HG02970 (cell line): ENCODE results near the gene ARHGAP4.

ENCODE experiments used
- ATAC-seq: cut with Tn5 transposase; IDR thresholded peaks from one replicate; pipeline ENCODE4 v1.9.1; 2021; ENCODE audit warnings: mild to moderate bottlenecking, moderate library complexity, moderate number of reproducible peaks; ENCODE audit not compliant: unreplicated experiment, low FRiP score

ARHGAP4 gene

GRCh38 chrX:153964105-153964504 is 38.0 kb upstream of the ARHGAP4 start:
- no peak for ATAC-seq

GRCh38 chrX:153963546-153963945 is 37.5 kb upstream of the ARHGAP4 start:
- no peak for ATAC-seq

DNA sequence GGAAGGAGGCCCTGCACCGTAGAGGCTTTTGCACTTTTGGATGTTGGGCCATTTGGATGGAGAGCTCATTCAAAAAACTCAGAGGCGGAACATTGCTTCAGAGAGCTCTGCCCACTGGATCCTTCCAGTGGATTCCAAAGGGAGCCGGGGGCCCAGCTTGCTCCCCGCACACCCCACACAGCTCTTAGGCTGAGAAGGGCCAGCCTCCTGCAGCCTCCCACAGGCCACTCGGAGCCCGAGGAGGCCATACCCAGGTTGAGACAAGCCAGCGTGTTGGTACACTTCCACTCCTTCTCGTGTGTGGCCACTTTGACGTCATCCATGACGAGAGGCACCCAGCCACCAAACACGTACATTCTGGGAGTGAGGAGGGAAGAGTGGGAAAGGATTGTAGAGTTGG is 35.2 kb upstream of the ARHGAP4 start:
- no peak for ATAC-seq

GRCh38 chrX:153960786-153961185 is 34.7 kb upstream of the ARHGAP4 start:
- no peak for ATAC-seq

DNA sequence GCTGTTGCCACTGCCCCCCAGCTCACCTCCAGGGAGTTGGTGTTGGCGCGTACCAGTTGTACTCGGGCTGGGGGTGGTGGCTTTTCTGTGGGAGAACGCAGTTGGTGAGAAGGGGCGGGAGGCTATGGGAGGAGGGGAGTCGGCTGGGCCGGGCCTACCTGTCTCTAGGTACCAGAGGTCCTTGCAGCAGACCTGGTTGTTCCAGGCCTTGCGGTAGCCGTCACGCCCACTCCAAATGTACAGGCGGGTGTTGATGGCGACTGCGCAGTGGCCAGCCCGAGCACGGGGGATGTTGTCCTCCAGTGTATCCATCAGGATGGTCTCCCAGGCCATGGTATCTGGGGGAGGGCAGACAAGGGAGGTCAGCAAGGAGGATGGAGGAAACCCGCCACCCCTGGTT is 34.0 kb upstream of the ARHGAP4 start:
- no peak for ATAC-seq

DNA sequence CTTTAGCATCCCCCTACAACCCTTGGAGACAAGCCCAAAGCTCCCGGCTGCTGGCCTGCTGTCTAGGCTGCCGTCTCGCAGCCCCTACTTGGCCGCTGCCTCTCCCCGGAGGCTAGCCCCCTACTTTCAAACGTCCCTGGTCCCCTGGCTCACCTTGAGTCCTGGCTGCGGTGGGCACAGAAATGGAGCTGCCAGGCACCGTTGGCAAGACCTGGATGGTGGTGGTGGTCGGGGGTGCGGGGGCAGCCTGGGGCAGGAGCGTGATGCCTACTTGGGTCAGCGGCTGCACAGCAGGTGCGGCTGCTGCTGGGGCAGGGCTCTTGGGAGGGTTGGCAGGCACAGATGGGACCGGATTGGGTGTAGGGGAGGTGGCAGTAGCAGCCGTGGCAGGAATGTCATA is 33.6 kb upstream of the ARHGAP4 start:
- ATAC-seq: no peak

DNA sequence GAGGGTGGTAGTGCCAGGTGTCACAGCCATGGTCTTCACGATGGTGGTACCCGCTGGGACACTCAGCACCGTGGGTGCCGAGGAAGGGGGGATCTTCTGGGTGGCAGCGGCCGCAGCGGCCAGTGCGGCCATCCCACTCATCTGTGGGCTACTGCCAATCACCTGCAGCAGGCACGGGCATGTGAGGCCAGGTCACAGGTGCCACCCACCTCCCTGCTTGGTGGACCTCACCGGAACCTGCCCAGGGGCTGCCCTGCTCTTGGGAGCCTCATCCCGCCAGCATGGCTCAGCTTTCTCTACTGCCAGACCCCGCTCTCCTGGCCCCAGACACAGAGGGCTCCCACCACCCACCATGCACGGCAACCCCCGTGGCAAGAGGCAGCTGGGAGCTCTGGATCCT is 32.5 kb upstream of the ARHGAP4 start:
- no peak for ATAC-seq

DNA sequence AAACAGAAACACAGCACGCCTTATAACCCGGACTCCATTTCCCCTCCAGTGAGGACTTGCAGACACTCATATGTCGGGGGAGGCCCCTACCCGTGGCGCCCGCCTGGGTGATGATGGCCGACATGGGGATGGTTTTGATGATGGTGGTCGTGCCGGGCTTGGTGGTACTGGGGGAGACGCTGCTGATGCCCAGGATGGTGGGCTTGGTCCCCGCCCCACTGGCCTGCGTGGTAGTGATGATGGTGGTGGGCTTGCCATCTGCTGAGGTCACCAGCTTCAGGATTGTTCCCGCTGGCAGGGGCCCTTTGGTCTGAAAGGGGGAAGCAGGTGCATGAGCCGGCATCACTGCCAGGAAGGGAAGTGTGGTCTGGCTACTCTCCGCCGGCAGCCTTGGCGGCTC is 31.2 kb upstream of the ARHGAP4 start:
- no peak for ATAC-seq

DNA sequence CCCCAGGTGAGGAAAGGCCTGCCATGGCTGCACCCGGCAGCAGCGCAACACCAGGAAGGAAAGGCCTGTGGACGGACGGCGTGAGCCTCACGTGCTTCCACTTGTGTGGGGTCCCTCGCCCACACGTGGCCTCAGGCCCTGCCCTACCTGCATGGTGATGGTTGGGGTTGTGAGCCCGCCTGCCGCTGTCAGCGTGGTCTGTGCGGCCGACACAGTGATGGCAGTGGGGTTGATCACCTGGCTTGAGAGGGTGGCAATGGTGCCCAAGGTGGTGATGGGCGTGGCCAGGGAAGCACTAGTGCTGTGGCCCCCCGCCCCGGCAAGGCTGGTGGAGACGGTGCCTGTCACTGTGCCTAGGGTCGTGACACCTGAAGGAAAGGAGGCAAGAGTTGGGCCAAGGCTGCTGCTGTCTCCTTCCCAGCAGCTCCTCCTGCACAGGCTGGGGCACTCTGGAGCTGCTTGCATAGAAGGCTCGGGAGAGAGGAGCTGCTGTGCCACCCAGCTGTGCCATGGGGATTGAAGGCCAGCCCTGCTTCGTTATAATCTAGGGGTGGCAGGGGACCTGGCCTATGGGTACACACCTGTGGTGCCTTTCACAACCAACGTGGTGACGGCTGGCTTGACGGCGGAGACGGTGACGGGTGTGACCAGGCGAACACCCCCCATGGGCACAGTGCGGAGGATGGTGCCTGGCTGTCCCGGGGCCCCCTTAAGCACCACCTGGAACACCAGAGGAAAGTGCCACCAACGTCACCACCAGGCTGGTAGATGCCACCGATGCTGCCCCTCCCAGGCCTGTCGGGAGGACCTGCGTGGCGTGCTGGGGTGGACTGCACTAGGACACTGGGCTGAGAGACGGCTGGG is 30.2 kb upstream of the ARHGAP4 start:
- ATAC-seq: no peak

- ATAC-seq: no peak
These were observed 29.2 kb upstream of the ARHGAP4 start for GRCh38 chrX:153955228-153955732.

DNA sequence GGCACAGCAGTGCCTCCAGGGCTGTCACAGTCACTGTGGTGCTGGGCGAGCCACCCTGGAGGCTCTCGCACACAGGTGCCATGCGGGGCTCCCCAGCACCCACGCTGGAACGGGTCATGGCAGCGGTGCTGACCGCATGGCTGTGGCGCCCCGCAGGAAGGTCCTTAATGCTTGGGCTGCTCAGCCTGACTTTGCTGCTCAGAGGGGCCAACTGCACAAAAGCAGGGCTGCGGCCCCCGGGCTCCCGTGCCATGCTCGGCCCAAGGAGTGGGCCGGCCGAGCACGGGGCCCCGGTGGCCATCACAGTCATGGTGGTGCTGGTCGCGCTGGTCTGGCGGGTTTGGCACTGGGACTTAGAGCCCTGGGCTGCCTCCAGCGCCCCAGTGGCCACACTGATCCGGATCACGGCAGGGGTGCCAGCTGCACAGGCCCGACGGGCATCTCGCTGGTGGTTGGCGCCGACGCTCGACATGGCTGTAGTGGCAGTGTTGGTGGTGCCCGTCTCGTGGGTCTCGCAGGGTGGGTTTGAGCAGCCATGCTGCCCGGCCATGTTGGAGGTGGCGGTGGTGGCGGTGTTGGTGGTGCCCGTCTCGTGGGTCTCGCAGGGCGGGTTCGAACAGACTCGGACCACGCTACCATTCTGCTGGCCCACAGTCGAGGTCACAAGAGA is 28.6 kb upstream of the ARHGAP4 start:
- ATAC-seq: no peak

DNA sequence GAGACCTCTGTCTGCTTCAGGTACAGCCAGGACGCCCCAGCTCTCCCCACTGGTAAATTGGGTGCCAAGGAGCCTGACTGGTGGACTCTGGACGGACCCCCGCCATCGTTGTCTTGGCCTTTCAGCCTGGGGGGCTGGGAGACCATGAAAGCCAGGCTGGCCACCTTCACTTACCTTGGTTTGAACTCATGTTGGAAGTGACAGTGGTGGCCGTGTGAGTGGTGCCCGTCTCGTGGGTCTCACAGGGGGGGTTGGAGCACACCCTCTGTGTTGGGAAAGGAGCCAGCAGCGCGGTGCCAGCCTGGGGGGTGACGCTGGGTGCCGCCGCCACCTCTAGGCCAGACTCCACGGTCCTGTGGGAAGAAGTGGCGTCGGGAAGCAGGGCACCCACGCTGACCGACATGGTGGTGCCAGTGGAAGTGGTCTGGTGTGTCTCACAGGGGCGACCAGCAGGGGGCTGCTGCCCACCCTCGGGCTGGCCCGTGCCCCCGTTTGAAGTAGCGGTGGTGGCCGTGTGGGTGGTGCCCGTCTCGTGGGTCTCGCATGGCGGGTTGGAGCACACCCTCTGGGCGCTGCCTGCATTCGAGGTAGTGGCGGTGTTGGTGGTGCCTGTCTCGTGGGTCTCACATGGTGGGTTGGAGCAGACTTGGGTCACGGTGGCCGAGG is 28.0 kb upstream of the ARHGAP4 start:
- no peak for ATAC-seq

- ATAC-seq: no peak
These were observed 27.3 kb upstream of the ARHGAP4 start for GRCh38 chrX:153953342-153953830.

DNA sequence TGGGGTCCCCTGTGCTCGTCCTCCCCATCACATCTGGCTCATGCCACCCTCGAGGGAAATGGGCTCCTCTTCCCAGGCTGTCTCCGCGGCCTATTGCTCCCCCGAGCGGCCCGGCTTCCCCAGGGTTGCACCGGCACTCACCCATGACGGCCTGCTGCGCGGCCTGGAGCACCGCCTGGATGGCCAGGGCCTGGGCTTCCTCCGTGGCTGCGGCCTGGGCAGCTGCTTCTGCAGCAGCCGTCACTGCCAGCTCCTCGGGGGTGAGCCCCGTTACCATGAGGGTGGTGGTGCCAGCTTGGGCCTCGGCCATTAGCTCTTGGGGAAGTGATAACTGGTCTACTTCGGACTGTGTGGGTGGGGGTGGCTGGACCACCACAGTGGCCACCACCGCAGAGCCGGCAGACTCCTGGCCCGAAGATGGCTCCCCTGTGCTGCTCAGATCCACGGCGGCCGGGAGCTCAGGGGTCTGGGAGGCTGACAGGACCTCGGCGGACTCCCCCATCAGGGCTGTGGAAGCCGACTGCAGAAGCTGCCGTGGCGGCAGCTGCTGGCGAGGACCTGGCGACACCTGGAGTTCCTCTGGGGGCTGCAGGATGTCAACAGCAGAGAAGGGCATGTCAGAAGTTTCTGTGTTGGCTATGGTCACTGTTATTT is 26.4 kb upstream of the ARHGAP4 start:
- ATAC-seq: no peak

- ATAC-seq: no peak
These were observed 25.8 kb upstream of the ARHGAP4 start for GRCh38 chrX:153951683-153952372.

DNA sequence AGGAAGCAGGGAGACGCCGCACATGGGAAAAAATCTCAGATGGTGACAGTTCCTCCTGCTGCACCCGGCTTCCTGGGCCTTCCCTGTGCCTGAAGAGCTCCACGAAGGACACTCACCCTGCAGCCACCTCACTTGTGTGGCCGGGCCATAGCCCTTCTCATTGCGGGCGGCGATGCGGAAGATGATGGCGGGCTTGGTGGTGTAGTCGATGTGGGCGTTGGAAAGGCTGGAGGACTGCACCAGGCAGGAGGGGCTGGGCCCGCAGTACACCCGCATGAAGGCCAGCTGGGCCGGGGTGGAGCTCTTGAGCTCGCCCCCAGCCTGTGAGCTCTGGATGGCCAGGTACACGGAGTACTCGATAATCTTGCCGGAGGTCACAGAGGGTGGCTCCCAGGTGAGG is 24.1 kb upstream of the ARHGAP4 start:
- no peak for ATAC-seq

- no peak for ATAC-seq
These were observed 23.1 kb upstream of the ARHGAP4 start for GRCh38 chrX:153948847-153949805.

DNA sequence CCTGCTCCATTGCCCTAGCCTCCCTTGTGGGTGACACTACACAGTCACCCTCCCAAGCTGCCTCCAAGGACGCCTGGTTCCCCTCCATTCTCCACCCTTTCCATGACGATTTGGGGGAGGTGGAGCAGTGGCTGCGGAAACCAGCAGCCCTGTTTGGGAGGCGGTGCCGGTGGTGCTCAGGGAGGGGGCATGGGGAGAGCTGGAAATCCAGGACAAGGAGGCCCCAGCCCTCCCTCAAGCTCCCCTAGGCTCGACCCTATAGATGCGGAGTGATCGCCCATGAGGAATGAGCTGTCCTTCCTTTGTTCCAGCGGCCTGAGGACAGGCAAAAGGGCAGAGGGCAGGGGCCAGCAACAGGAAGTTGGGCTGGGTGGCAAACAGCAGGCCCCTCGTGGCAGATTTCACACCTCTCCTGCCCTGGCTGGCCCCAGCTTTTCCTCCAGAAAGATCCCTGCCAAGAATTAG is 22.0 kb upstream of the ARHGAP4 start:
- ATAC-seq: no peak
